GM21528 (cell line): ENCODE results near the gene ACOXL.
A peak's percentile ranks its signal among the peaks of the same experiment; 100 is the strongest.
"Not testable (repeated sequence)": the region's sequence is repeated elsewhere in the genome, so short reads cannot be mapped to it uniquely, and the experiment has no call there.

Source experiments
- ATAC-seq: cut with Tn5 transposase; IDR thresholded peaks from one replicate; pipeline ENCODE4 v1.9.1; 2021; ENCODE audit warnings: mild to moderate bottlenecking, moderate library complexity; ENCODE audit not compliant: unreplicated experiment, low FRiP score

The ACOXL gene

DNA sequence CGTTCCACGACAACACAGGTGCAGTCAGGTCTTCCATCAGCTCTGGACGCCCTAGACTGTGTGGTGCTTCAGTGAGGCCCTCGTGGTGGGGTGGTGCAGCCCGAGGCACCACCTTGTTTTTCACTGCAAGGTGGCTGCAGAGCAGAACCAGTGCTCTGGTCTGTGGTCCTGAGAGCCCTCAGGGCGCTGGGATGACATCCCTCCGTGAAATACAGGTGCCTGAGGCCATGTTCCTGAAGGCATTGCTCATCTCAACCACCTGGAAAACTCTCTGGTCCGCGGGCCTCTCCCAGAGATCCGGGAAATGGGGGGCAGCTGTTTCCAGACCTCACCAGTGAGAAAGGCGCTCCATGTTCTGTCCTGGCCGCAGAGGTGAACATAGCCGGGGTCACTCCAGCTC lies 119.2 kb downstream of the ACOXL start:
- no peak for ATAC-seq

DNA sequence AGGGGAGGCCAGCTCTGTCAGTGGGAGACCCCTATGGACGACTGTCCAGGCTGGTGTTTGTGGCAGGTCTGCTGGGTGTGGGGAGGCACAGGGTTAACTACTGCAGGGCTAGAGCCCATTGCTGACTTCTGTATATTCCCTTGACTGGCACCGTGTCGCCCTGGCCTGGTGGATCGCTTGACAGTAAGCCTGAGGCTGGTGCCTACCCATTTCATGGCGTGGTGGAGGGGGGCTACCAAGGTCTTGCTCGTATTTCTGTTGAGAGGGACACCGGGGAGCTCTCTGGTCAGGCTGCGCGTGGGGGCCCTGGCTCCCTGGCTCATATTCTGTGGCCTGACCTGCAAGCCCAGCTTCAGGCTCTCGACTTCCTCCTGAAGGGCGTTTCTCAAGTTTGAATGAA lies 119.7 kb downstream of the ACOXL start:
- ATAC-seq, result no peak

DNA sequence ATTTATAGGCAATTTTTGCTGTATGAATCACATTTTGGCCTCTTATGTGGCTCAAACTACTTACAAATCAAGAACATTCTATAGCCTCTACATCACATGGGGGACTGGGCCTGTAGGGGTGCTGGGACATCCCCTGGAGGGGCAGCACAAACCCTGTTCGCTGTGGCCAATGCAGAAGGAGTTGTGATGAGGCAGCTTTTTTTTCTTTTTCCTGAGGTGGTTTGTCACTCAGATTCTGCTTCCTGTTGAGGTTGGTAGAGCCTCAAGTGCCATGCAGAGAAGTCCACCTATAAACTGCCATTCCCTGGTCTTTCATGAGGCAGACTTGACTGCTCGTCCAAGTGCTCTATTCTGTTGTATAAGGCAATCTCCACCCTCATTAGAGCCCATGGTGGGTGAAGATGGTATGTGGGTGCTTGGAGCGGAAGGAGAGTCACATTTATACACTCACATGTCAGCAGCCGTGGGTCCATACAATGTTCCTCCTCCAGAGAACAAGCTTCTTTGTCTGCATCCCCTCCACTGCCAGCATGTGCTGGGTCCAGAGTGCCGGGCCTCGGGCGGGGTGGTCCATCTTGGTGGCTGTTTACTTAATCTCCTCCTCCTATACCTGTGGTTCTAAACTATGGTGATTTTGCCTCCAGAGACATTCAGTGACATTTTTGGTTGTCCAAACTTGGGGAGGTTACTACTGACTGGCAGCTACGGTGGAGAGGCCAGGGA lies 120.3 kb downstream of the ACOXL start:
- no peak for ATAC-seq

DNA sequence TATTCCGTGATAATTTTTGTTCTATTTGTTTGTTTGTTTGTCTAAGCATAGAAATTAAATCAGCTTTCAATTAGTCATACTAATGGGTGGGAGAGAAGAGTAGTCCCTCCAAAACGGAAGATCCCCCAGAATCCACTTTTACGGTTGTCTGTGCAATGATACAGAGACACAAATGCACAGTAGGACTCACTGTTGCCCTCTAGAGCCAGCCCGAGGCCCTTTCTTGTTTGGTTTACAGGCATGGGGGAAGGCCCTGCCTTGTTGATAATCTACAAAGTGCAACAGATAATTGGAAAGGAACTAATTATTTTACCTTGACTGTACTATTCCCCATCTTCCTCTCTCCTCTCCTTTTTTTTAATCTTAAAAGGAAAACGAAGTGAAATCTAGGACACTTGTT lies 121.1 kb downstream of the ACOXL start:
- ATAC-seq, result no peak

DNA sequence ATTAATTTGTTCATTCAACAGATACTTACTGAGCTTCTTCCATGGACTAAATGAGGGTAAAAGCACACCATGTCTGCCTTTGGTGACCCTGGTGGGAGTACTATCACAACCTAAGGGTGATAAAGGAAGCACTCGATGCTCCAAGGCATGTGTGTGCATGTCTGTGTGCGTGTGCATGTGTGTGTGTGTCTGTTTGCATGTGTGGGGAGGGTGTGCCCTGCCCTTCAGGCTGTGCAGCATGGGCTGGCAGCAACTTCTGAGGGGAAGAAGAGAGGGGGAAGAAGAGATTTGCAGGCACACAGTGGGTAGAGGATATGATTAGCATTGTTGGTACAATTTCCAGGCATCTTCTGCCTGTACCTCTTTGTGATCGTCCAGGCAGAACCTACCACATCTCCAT lies 121.6 kb downstream of the ACOXL start:
- no peak for ATAC-seq

DNA sequence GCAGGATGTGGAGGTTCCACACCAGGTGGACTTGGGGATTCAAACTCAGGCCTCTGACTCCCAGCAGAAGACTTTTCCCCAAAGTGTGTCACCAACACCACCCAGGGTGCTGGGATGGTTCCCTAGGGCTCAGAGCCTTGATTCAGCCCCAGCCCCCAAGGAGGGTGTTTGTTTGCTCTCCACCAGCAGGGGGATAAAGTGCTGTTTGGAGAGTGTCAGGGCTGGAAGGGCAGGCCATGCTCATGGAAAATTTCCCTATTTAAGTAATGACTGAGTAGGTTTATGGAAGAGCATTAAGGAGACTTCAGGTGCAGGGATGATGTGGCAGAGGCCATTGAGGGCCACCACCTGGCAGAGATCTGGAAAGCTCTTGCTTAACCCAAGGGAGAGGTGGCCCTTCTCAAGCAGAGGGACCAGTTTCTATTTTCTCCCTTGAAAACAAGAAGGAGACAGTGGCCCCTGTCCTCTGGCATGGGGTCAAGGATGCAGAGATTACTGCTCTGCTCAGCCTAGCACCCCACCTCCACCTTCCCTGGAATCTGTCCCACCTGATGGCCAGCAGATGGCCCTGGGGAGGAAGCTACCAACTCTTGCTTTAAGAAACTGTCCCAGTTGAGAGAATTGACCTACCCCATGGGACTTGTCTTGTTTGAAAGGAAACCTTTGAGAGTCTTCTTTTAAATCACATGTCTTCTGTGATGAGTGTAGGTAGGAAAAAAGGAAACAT lies 122.1 kb downstream of the ACOXL start:
- ATAC-seq, result no peak

DNA sequence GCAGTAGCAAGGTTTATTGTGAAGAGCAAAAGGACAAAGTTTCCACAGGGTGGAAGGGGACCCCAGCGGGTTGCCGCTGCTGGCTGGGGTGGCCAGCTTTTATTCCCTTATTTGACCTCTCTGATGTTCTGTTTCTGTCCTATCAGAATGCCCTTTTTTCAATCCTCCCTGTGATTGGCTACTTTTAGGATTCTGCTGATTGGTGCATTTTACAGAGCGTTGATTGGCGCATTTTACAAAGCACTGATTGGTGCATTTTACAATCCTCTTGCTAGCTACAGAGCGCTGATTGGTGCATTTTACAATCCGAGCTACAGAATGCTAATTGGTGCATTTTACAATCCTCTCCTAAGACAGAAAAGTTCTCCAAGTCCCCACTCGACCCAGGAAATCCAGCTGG lies 123.5 kb downstream of the ACOXL start:
- ATAC-seq, result not testable (repeated sequence)

DNA sequence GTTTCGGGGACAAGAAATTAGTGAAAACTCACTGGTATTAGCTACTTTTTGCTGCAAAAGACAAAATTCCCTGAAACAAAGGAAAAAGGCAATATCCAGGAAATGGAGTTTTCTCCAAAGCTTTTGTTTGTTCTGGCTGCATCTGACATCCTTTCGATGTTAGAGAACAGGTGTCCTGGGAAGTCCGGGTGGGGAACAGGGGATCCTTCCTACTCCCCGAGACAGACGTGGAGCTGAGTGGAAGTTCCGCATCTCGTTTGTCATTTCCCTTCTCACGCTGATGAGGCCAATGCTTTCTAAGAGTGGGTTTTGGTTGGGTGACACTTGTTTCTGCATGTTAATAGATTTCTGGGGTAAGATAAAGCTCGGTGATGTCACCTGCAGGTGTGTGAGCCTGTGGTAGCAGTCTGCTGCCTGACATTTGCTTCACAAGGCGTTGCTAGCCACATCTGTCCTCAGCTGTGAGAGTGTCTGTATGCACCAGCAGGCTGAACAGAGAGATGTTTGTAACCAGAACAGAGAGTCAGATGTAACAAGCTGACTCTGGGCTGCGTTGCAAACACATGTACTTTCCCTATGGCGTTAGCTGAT lies 125.9 kb downstream of the ACOXL start:
- peak; percentile 80 for ATAC-seq

DNA sequence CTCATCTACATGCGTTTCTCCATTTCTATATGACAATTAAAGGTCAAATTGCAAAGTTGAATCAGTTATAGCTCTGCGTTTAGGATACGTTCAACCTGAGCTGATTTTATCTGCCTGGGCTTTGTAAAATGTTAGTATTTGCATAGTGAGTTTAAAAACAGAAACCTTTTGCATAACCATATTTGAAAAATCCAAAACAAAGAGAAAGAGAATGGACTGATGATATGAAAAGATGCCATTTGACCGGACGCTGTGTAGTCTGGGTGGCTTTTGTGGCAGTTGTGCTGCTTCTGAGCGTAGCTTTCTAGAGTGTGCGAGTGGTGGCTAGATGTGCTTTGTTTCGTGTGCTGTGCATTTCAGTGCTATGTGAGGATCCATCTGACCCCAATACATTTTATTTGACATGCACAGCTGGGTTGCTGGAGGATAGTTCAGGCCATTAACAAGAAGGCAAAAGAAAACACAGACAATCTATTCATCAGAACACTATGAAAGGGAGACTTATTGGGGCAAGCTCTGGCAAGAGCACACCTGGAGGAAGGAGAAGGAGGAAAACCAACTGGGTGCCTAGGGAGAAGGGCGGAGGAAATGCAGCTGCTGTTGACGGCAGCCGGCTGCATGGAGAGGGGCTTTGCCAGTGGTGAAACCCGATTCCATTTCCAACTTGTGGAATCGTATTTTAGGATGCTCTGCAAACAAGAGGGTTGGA lies 126.8 kb downstream of the ACOXL start:
- ATAC-seq, result no peak

DNA sequence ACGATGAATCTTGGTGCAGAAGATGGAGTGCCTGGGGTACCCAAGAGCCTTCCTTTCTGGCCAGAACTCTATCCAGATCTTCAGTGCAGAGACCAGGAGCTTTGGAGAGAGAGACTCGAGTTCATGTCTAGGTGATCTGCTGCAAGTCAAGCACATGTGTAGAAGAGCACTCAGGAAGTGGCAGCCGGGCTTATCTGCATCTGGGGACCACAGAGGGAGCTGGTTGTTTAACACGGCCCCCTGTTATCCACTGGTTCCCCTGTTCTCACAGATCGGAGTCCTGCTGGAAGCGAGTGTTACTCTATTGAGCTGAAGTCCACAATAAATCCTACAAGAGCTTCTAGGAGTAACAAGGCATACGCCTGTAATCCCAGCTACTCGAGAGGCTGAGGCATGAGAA lies 128.3 kb downstream of the ACOXL start:
- no peak for ATAC-seq

DNA sequence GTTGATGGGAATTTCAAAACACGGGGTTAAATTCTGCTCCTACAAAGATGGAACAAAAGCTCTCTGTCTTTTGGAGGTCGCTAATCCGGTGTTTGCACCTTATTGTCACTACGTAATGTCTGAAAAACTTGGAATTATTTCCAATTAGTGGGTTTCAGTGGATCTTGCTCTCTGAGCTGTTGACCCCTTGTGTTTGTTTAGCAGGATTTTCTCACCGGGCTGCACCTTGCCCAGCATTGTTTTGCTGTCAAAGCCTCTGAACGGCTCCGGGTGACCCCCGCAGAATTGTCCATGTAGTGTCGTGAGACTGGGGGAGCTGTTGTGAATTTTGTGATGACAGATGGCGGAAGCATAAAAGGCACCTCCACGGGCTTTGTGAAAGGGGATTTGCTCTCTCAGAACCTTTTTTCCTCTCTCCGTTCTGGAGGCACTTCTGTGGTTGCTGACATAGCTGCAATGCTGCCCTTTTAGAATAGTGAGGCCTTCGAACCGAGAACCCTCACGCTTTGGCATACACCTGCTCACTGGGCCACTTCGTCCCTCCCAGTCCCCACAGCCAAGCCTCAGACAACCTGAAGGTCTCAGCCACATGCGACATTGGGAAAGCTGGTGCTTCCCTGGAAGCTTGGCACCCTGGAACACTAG lies 129.4 kb downstream of the ACOXL start:
- ATAC-seq, result no peak

DNA sequence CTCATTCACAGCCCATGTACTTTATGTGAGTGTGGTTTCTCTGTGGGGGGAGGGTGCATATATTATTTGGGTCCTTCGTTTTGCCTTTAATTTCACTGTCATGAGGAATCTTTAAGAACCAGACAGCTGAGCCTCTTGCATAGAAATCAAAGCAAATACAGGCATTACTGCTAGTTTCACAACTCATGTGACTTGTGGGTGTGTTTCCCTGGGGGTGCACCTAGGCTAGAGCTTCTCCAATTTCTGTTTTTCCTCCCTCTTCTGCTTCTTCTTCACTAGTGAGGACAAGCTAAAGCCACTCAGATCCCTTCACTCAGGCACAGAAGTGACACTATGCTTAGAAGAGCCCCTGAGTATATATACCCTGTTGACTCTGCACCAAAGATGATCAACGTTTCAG lies 131.4 kb downstream of the ACOXL start:
- no peak for ATAC-seq

DNA sequence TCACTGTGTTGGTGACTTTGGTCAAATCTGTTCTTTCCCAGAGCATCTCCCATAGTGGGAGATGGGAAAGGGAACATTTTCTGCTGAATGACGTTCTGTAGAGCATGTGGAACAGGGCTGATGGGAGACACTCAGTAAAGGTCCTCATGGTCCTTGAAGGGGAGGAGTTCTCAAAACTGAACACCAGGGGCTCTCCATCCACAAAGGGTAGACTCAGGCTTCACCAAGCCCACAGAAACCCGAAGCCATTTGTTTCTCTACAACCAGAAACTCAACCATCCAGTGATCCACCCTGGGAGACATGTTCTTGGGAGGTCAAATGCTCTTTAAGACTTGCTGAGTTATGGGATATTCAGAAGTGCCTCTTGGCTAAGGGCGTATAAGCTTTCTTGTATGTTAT lies 131.8 kb downstream of the ACOXL start:
- ATAC-seq, result no peak

DNA sequence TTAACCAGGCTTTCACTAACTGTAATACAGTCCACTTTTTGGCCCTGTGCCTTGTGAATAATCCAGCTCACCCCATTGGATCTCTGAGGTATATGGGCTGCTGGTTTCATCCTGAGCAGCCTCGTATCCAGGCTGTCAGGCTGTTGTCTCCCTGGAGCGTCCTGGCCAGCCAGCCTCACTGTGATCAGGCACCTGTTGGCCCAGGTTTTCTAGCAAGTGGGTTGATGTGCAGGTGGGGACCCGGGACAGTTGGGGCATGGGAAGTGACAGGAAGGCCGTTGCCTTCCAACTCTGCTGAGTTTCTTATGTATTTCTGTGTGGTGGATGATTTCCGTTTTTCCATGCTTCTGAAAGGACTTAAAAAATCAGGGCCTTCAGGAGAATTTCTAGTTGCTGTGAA lies 132.4 kb downstream of the ACOXL start:
- ATAC-seq, result no peak

DNA sequence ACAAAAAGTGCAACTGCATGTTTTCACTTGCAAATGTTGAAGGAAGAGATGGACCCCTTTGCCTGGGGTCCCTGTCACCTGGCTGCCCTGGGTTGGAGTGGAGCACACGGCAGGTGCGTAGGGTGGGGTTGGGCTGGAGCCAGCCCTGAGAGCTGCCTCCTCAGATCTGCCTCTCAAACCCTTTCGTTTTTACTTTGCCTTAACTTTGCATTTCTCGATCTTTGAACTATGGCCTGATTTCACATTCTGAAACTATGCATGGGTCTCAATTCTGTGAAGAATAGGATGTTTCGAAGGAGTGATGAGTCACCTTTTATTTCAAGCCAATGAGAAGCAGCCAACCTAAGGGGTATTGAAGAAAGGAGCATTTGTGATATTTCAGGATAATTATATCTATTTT lies 132.8 kb downstream of the ACOXL start:
- peak; percentile 94 for ATAC-seq

DNA sequence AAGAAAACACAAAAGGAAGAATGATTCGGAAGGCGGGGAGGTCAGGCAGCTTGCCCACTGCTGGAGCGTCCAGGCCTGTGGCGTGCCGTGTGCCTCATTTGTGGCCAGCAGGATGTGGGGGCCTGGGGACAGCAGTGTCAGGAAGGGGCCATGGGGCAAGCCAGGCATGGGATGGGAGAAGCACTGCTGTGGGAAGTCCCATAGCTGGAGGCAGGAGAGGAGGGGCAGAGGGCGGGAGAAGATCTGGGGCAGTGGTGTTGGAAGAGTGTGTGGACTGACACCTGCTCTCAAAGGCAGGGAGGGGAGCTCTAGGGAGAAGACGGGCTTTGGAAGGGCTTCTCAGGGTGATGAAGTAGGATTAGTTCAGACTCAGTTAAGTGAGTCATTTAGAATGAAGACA lies 133.7 kb downstream of the ACOXL start:
- ATAC-seq, result no peak

DNA sequence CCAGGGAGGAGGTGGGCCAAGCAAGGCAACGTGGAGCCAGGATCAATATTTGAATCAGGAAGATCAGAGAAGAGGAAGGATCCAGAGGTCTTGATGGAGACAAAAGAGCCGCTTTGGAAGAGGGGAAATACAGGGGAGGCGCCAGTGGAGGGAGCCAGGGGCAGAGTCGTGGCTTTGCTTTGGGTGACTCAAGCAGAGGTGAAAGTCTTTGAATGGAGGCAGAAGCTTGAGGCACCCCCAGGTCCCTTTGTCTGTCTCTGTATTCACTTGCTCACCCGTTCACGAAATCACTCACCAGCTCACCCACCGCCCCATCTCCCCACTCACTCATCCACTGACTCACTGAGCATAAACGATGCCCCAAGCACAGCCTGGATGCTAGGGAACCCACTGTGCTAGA lies 134.1 kb downstream of the ACOXL start:
- ATAC-seq, result no peak

DNA sequence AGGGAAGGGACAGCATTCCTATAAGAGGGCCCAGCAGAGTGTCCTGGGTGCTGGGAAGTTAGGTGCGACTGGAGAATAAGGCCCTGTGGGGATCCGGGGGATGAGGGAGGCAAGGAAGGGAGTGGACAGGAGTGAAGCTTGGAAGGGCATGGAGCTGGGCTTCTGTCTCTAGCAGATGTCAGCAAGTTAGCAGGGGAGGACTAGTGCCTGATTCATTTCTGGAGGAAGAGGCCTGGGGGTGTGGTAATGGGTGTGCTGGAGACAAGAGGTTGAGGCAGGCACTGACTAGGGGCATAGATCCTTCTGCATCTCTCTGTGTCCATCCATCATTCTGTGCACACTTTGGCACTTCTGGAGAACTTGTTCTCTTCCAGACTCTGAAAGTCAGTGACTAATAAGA lies 134.7 kb downstream of the ACOXL start:
- ATAC-seq, result no peak

DNA sequence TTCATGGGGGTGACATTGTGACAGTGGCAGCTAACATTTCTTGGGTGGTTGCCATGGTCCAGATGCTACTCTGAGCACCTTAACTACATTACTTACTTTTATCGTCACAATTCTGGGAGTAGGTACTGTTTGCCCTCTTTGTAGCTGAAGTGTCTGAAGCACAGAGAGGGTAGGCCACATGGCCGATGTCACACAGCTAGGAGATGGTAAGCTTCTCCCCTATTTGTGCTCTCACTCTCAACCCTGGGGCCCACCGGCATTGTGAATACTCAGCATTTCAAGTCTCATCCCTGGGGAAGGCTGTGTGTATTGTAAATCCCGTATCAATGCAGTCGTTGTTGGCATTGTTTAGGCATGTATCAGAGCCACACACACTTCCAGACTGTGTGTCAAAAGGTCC lies 136.6 kb downstream of the ACOXL start:
- ATAC-seq, result no peak

DNA sequence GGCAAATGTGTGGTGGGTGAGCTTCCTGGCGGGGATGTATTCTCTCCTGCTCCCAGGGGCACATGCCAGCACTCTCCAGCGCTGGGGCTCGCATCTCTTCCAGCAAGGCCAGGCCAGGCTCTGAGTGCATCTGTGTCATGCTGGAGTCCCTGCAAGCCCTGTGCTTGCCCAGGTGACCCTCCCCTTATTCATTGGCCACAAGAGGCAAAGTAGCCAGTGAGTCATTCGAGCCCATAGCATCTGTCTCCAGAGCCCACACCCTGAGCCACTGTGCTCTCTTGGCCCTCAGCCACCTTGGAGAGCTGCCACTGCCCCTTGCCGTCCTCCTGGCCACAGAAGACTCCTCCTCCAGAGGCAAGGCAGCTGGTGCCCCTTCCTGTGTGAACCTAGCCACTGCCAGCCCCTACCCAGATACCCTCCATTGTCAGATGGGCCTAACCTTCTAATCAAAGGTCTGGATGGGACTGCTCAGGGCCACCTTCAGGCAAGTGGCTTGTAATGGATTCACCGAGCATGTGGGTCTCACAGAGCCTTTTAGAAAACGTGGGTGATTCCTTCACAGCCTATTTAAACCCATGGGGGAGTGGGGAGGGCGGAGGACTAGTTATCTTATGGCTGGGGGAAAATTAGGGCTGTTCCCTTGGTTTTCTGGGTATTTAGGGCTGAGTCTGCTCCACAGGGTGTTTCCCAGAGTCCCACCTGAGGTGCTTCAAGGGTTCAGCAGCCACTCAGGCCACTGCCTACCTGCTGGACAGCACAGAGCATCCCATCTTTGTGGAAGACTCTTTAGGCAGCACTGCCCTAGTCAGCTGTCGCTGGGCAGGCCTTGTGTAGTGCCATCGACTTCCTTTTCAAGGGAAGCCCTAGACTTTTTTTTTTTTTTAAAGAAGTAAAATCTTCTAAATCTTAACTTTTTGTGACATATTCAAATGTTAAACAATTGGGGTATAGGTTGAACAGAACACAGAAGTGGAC lies 137.4 kb downstream of the ACOXL start:
- ATAC-seq, result no peak
